ENCODE results near the gene NPAS3. TPM values are rescaled to one million over a fixed set of nuclear protein-coding genes. Genes with fewer than 3 reads are reported as not detected.

NPAS3 gene
- total RNA-seq, 4 donors from 2014 or later: 4.0 to 12.2 (median 5.6) TPM

DNA sequence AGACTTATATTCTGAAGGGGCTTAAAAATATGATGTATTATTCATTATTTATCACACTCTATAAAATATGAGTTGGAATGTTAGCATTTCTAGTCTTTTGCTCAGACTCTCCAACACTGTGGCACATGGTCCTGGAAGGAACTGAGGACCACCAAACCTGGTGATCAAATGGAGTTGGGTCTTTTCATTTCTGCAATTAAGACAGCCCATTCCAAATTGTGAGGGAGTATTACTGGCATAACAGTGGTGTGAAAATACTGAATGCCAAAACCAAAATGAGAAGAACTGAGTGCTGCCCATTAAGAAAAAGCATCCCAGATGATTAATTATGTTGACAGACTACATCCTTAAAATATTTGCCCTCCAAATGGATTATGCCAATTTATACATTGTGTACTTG is 90.8 kb downstream of the NPAS3 start:
- Histone ChIP-seq H3K27me3 (no peaks in the 10 kb centered on the region), H3K9me3 (no peaks in the 10 kb centered on the region), H3K27ac (no peak overlapping the region), H3K4me1 (no peaks in the 10 kb centered on the region), H3K36me3 (no peaks in the 10 kb centered on the region), H3K4me3 (replicated peaks in 1 of 3) (no peak overlapping the region)
- DNase-seq: no peak
- intact Hi-C loops (cut with DNase I): no loop called here
- TF ChIP-seq, protein P1, sequence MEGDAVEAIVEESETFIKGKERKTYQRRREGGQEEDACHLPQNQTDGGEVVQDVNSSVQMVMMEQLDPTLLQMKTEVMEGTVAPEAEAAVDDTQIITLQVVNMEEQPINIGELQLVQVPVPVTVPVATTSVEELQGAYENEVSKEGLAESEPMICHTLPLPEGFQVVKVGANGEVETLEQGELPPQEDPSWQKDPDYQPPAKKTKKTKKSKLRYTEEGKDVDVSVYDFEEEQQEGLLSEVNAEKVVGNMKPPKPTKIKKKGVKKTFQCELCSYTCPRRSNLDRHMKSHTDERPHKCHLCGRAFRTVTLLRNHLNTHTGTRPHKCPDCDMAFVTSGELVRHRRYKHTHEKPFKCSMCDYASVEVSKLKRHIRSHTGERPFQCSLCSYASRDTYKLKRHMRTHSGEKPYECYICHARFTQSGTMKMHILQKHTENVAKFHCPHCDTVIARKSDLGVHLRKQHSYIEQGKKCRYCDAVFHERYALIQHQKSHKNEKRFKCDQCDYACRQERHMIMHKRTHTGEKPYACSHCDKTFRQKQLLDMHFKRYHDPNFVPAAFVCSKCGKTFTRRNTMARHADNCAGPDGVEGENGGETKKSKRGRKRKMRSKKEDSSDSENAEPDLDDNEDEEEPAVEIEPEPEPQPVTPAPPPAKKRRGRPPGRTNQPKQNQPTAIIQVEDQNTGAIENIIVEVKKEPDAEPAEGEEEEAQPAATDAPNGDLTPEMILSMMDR (IDR thresholded peaks at IDR 0.05): no peak
- TF ChIP-seq POLR2A (IDR thresholded peaks at IDR 0.05): no peak

- Histone ChIP-seq H3K9me3 (no peaks in the 10 kb centered on the region), H3K4me1 (no peaks in the 10 kb centered on the region), H3K4me3 (replicated peaks in 1 of 3) (no peak overlapping the region), H3K36me3 (no peaks in the 10 kb centered on the region), H3K27ac (no peak overlapping the region), H3K27me3 (no peaks in the 10 kb centered on the region)
- TF ChIP-seq, protein P1 (IDR thresholded peaks at IDR 0.05): no peak
- TF ChIP-seq POLR2A (IDR thresholded peaks at IDR 0.05): no peak
- WGBS, 2 donors: 83 to 86% methylated on average over 4 of the region's 4 CpGs
- DNase-seq: no peak
- intact Hi-C loops (cut with DNase I): no loop called here
Measured at GRCh38 chr14:33030386-33030785, 91.7 kb downstream of the NPAS3 start.

GRCh38 chr14:33035416-33036194 is 96.9 kb downstream of the NPAS3 start:
- H3K9me3 ChIP-seq: no peaks in the 10 kb centered on the region
- peaks cover 8 to 11% of the 10 kb centered on the region in 2 donors for H3K4me1 ChIP-seq
- 89 to 93% methylated on average over 5 of the region's 5 CpGs for WGBS, 2 donors
- no peak overlapping the region for H3K4me3 ChIP-seq (replicated peaks in 1 of 3)
- H3K27ac ChIP-seq: no peak overlapping the region
- intact Hi-C loops (cut with DNase I): no loop called here
- no peaks in the 10 kb centered on the region for H3K27me3 ChIP-seq
- no peaks in the 10 kb centered on the region for H3K36me3 ChIP-seq
- DNase-seq: no peak
- TF ChIP-seq, protein P1 (IDR thresholded peaks at IDR 0.05): no peak
- TF ChIP-seq POLR2A (IDR thresholded peaks at IDR 0.05): no peak

DNA sequence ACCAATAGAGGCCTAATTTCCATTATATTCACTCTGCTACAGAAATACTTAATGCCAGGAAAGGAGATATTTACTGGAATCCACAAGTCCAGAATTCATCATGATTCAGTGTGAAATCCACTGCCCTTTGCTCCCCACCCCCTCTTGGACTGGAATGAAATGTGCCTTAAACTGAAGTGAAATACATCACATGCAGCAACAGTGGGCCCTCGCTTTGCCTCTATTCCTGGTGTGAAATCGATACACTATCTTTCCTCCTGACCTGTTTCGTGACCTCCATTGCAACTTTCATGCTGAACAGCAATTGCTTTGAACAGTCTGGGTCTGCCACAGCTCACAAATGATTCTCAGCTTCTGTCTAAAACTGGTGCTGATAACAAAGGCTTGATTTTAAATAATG is 100.6 kb downstream of the NPAS3 start:
- Histone ChIP-seq H3K4me3 (replicated peaks in 1 of 3) (no peak overlapping the region), H3K36me3 (no peaks in the 10 kb centered on the region), H3K9me3 (no peaks in the 10 kb centered on the region), H3K27me3 (no peaks in the 10 kb centered on the region), H3K4me1 (peaks cover 12 to 16% of the 10 kb centered on the region in 2 donors), H3K27ac (no peak overlapping the region)
- 85 to 91% methylated on average over 3 of the region's 3 CpGs for WGBS, 2 donors
- intact Hi-C loops (cut with DNase I): no loop called here
- DNase-seq: no peak
- TF ChIP-seq, protein P1 (IDR thresholded peaks at IDR 0.05): no peak
- no peak for TF ChIP-seq POLR2A (IDR thresholded peaks at IDR 0.05)

GRCh38 chr14:33040372-33041140 is 101.9 kb downstream of the NPAS3 start:
- no peaks in the 10 kb centered on the region for H3K27me3 ChIP-seq
- no peak overlapping the region for H3K27ac ChIP-seq
- no peak for DNase-seq
- TF ChIP-seq POLR2A (IDR thresholded peaks at IDR 0.05): no peak
- TF ChIP-seq, protein P1 (IDR thresholded peaks at IDR 0.05): no peak
- H3K4me1 ChIP-seq: peaks cover 12 to 16% of the 10 kb centered on the region in 2 donors
- WGBS, 2 donors: 87 to 88% methylated on average over 3 of the region's 3 CpGs
- no peak overlapping the region for H3K4me3 ChIP-seq (replicated peaks in 1 of 3)
- intact Hi-C loops (cut with DNase I): no loop called here
- no peaks in the 10 kb centered on the region for H3K36me3 ChIP-seq
- no peaks in the 10 kb centered on the region for H3K9me3 ChIP-seq
